ENCODE measurements around the gene CD200.

CD200 gene

GRCh38 chr3:112333381-112334317, 693 bp downstream of the CD200 start:
- DNase-seq (ENCODE audit: low read depth in 2 of 2): no peak

DNA sequence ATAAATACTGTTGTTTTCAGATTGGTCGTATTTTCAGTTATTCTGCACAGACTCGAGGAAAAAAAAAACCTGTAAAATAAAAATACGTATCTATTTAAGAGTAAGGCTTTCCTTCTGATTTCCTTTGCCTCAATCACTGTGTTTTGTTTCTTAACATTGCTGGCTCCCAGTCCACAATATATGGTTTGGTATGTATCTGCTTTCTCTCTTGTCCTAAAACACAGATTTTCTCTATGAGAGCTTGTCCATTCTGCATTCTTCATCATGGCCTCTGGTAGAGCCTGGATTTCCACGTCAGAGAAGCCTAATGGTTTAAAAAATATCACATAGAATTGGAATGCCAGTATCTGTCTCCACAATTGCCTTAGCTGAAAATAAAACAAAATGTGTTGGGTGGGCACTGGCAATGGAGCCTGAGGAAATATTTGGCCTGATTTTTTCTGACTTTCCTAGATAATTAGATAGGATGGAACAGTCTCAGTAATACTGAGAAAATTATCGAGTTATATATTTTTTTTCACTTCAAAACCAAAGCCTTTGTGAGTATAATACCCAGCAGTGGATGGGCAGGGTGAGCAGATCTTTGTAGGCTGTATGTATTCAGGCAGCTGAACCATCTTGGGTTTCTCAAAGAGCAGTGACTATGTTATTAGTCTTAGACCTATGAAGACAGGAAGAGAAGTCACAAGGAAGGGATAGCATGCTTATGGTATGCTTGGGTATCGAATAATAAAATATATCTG, 1.9 kb downstream of the CD200 start:
- DNase-seq (ENCODE audit: low read depth in 2 of 2): no peak

DNA sequence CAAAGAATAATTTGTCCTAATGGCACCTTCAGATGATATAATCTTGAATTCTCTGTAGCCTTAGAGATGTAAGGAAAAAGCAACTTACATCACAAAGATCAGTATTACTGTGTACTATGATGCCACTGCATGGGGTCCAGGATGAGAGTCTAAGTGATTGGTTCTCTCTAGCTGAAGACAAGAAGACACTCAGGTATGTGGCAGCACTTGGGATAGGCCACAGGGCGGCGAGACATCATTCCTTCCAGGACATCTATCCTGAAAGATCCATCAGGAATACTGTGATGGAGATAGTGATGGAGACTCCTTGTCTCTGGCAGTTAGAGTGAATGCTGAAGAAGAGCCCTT, 2.5 kb downstream of the CD200 start:
- DNase-seq (ENCODE audit: low read depth in 2 of 2): no peak

DNA sequence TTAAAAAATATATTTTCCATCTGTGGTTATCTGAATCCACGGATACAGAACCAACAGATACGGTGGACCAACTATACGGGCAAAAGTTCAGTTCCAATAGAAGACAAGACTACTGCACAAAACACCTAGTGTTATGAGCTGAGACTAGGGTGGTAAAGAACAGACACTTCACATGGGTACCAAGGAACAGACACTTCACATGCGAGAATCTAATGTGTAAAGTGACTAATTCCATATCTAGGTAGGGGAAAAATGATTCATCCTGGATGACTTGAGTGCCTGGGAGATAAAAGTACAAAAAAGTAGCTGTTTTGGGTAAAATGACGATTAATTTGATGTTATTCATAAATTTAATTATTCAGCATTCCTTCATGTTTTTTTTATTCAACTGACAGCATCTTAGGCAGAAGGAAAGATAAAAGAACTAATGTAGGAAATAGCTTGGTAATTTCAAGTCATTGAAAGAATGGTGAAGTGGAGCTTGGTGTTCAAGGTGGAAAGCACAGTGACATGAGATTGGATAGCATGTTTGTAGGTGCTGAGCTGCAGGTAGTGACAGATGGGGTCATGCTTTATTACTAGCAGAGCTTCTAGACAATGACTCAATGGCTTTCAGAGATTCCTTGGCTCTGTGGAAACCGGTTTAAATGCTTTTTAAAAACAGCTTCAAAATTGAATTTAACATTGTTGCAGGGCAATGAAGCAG, 5.2 kb downstream of the CD200 start:
- no peak for DNase-seq (ENCODE audit: low read depth in 2 of 2)

- no peak for DNase-seq (ENCODE audit: low read depth in 2 of 2)
Measured at GRCh38 chr3:112338727-112339056, 5.7 kb downstream of the CD200 start.

DNA sequence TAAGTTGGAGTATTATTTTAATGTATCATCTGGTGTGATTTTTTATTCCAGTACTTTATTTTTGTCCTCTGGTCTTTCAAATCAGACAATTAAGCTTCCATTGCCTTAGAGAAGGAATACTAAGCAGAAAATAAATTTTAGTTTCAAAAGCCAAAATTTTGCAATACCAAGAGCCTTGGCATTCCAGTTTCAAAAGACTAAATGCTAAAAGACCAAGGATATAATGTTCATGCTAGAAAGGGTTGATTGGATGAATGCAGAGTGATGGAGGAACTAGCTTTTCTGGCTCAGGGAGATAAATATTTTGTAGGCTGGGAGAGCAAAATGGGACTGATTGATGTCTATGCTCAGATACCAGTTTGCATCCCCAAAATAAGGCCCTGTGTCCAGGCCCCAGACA, 6.2 kb downstream of the CD200 start:
- DNase-seq (ENCODE audit: low read depth in 2 of 2): no peak

DNA sequence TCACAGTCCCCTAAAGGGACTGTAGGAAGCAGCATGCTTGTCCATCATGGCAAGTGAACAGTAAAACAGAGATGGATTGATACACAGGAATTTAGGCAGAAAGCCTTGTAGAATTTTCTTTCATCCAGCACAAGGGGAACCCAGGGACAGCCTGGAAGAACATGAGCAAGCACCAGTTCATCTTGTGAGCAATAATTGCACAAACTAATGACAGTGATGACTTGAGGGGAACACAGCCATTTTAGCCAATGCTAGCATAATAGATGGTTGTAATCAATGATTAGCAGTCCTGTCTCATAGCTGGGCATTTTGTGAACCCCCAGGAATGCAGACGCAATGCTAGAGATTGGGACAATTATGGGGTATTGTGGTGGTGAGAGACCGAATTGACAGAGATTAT, 6.7 kb downstream of the CD200 start:
- DNase-seq (ENCODE audit: low read depth in 2 of 2): no peak

DNA sequence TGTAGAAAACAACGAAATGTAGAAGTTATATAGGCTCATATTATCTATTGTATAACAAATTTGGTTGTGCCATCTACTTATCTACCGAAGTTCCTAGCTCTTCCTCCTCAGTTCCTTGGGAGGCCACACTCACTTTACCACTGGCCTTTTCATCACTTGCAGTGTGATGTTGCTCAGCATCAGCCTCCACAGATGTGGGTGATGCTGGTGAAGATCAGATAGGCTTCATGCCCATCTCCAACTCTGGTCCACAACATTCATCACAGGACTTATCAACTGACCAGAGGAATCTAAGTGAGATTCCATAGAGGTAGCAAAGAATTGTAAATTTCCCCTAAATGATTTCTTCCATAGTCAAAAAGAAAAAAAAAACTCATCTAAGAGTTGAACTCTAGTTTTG, 8.4 kb downstream of the CD200 start:
- no peak for DNase-seq (ENCODE audit: low read depth in 2 of 2)

- no peak for DNase-seq (ENCODE audit: low read depth in 2 of 2)
Measured at GRCh38 chr3:112345681-112346080, 12.7 kb downstream of the CD200 start.

DNA sequence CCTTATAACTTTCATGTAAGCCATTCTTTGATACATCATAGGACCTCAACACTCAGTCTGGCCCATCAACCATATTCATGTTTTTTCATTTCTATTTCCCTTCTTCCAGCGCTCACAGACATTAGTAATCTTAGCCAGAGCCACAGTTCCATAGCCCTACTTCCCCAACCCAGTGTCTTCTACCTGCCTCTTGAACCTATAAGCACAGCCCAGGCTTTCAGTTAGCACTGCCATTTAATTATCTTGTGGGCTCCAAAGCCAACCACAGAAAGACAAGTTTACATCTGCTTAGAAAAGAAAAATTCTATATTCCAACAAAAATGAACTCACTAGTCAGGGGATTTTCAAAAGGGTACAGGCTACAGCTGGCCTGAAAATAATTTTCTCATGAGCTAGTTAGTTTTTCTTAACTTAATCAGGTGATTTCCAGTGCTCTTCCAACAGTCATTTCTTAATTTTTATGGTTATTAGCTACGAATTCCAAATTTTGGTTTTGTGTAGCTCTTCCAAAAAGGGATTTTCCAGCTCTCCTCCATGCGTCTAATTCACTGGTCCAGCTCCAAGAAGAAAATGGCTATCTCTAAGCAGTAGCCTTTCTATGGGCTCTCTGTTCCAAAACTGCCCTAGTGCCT, 13.7 kb downstream of the CD200 start:
- no peak for DNase-seq (ENCODE audit: low read depth in 2 of 2)

DNA sequence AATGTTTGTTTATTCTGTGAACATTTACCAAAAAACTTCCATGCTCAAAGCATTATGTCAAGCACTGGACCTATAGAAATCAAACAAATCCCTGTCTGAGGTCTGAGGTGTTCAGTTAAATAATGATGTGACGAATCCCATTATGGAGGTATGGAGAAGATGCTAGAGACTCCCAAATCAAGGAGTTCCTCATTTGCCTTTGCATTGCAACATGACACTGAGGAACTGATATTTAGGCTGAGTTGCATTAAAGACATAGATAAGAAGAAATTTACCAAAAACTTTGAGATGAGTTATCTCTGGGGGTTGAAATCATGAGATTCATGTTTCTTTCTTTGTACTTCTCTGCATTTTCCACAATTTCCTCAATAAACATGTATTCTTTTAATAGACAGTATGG, 16.0 kb downstream of the CD200 start:
- no peak for DNase-seq (ENCODE audit: low read depth in 2 of 2)

DNA sequence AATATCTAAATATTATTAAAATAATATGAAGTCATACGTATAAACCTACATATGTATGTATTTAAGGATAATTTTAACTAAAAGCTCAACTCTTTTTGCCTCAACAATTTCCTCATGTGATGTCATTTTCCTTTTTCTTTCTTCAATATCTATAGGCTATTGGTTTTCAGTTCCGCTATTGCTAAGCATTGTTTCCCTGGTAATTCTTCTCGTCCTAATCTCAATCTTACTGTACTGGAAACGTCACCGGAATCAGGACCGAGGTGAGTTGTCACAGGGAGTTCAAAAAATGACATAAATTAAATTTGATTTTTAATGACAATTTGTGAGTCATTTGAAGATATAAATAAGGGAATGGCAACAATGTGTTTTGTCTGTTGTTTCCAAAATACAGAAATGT, 16.6 kb downstream of the CD200 start:
- DNase-seq (ENCODE audit: low read depth in 2 of 2): no peak

DNA sequence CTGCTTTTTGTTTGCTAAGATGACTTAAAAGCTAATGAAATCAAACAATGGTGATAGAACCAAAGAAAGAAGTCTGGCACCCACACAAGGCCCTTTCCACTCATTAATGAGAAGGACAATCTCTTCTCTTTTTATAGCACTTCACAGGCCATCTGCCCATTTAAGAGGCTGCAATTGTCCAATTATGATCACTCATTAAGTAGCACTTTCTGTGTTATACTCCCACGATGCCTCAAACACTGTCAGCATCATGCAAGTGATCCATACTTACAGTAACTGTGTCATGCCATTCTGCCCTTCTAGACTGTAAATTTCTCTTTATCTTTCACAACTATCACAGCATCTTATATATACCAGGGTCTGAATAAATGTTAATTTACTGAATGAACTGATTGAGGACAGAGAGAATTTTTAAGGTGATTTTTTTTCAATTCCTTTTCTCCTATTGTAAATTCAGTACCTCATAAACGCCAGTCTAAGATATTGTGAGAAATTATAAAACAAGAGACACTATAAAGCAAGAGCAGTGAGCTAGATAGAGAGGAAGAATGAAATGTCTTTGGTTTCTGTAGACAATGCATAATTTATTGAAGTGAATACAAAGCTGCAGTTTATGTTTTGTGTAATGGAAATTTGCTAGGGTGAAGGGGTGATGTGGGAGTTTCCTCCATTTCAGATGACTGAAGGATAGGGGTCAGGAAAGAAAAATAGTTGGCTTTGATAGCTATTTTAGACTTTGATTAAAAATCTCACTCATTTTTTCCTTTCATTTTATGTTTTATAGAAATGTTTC, 17.3 kb downstream of the CD200 start:
- DNase-seq (ENCODE audit: low read depth in 2 of 2): no peak

DNA sequence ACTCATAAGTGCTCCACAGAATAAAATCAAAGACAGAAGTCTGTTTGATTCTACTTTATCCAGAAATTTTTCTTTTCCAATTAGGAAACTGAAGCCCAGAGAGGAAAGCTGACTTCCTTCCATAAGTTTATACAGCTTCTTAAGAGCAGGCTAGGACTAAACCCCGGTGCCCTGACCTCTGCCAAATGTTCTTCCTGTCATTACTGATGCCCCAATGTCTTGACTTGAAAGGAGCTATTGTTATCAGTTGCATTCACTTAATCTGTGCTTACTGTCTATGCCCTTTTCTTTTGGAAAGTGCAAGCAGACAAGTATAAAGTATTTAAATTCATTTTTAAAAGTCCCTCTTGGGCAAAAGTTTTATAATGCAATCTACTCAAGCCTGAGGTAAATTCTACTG, 18.1 kb downstream of the CD200 start:
- DNase-seq (ENCODE audit: low read depth in 2 of 2): no peak

DNA sequence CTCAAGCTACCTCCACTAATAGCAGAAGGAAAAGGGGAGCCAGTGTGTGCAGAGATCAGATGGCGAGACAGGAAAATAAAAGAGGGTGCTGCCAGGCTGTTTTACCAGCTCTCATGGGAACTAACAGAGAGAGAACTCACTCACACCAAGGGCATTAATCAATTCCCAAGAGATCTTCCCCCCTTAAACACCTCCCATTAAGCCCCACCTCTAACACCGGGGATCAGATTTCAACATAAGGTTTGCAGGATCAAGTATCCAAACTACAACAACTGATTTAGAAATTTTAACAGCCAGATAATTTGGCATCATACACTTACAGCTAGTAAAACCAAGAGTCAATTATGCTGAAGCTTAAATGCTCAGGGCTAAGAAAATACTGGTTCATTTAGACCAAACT, 18.9 kb downstream of the CD200 start:
- no peak for DNase-seq (ENCODE audit: low read depth in 2 of 2)

DNA sequence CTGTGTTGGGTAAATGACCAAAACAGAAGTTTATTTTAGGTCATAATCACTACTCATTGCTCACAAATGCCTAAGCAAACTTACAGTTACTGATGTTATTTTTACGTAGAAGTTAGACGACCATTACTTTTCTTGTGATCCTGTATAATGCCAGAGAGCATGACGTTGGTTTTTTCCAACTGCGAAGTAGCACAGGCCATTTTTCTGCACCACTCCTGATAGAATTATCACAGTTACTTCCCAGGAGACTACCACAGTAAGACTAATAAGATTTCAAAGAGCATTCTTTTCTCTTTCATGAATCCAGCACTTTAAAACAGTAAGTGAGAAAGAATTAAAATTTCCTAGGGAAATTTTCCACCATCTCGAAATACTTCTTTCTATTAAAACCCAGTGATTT, 19.8 kb downstream of the CD200 start:
- DNase-seq (ENCODE audit: low read depth in 2 of 2): no peak

- DNase-seq (ENCODE audit: low read depth in 2 of 2): no peak
Measured at GRCh38 chr3:112353365-112353764, 20.4 kb downstream of the CD200 start.

- no peak for DNase-seq (ENCODE audit: low read depth in 2 of 2)
Measured at GRCh38 chr3:112354642-112355306, 21.8 kb downstream of the CD200 start.

GRCh38 chr3:112355307-112355687, 22.3 kb downstream of the CD200 start:
- DNase-seq (ENCODE audit: low read depth in 2 of 2): no peak

- no peak for DNase-seq (ENCODE audit: low read depth in 2 of 2)
Measured at GRCh38 chr3:112357930-112358780, 25.2 kb downstream of the CD200 start.

Measured in stimulated activated CD4-positive, alpha-beta T cell treated with anti-CD3 and anti-CD28 coated beads, Interleukin-12 subunit alpha, Interleukin-12 subunit beta, amount 100 ng/mL, for 24 hours (primary cell).